ENCODE measurements around the gene MOB4. TPM values are rescaled to one million over a fixed set of nuclear protein-coding genes. Genes with fewer than 3 reads are reported as not detected.

The MOB4 gene
- total and polyA plus RNA-seq, 10 donors = 15.5 to 38.3 (median 23.7) TPM

DNA sequence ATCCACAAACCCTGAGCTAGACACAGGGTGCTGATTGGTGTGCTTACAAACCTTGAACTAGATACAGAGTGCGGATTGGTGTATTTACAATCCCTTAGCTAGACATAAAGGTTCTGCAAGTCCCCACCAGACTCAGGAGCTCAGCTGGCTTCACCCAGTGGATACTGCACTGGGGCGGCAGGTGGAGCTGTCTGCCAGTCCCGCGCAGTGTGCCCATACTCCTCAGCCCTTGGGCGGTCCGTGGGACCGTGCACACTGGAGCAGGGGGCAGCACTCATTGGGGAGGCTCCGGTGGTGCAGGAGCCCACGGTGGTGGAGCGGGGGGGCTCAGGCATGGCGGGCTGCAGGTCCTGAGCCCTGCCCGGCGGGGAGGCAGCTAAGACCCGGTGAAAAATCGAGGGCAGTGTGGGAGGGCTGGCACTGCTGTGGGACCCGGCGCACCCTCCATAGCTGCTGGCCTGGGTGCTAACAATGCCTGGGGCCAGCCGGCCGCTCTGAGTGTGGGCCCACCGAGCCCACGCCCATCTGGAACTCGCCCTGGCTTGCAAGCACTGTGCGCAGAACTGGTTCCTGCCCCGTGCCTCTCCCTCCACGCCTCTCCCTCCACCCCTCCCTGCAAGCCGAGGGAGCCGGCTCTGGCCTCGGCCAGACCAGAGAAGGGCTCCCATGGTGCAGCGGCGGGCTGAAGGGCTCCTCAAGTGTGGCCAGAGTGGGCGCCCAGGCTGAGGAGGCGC is 75.6 kb downstream of the MOB4 start:
- 94 to 97% (median 96%) methylated on average over 24 to 32 of the region's 32 CpGs for WGBS, 5 donors
- DNase-seq = no peak
- intact Hi-C loops (cut with DNase I; ENCODE audit: low total_unique reads) = no loop called here
- TF ChIP-seq, protein P1, sequence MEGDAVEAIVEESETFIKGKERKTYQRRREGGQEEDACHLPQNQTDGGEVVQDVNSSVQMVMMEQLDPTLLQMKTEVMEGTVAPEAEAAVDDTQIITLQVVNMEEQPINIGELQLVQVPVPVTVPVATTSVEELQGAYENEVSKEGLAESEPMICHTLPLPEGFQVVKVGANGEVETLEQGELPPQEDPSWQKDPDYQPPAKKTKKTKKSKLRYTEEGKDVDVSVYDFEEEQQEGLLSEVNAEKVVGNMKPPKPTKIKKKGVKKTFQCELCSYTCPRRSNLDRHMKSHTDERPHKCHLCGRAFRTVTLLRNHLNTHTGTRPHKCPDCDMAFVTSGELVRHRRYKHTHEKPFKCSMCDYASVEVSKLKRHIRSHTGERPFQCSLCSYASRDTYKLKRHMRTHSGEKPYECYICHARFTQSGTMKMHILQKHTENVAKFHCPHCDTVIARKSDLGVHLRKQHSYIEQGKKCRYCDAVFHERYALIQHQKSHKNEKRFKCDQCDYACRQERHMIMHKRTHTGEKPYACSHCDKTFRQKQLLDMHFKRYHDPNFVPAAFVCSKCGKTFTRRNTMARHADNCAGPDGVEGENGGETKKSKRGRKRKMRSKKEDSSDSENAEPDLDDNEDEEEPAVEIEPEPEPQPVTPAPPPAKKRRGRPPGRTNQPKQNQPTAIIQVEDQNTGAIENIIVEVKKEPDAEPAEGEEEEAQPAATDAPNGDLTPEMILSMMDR (IDR thresholded peaks at IDR 0.05 in 8 of 11, conservative IDR thresholded peaks at IDR 0.05 in 3 of 11) = no peak
- TF ChIP-seq POLR2A (IDR thresholded peaks at IDR 0.05) (no peak), POLR2AphosphoS5 (IDR thresholded peaks at IDR 0.05) (no peak)
- Histone ChIP-seq H3K4me3 (no peak overlapping the region), H3K4me1 (peaks cover 0 to 5% (median 0%) of the 10 kb centered on the region in 6 donors), H3K27ac (no peak overlapping the region), H3K36me3 (no peaks in the 10 kb centered on the region), H3K9me3 (no peaks in the 10 kb centered on the region), H3K27me3 (replicated peaks in 1 of 7) (peaks cover 0 to 6% (median 0%) of the 10 kb centered on the region in 7 donors)

DNA sequence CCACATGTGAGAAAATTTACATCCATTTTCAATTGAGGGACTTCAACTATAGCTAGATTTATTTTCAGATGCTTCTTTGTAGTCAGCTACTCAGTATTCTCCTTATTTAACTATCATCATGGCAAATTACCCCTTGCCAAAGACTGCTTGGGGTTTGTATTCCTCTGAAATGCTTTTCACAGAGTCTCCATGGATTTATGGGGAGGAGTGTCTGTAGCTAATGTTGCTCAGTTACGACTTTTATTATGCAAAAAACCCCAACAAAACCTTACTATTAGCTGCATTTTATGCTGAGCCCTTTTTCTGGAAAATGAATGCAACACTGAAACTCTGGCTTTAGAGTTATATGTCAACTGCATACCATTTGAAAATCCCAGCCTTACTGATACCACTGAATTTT is 80.9 kb downstream of the MOB4 start:
- Histone ChIP-seq H3K27me3 (replicated peaks in 1 of 7) (peaks cover 0 to 1% (median 0%) of the 10 kb centered on the region in 7 donors), H3K4me3 (no peak overlapping the region), H3K27ac (no peak overlapping the region), H3K9me3 (no peaks in the 10 kb centered on the region), H3K4me1 (peaks cover 0 to 9% (median under 1%) of the 10 kb centered on the region in 6 donors), H3K36me3 (no peaks in the 10 kb centered on the region)
- intact Hi-C loops (cut with DNase I; ENCODE audit: low total_unique reads) = no loop called here
- TF ChIP-seq POLR2A (IDR thresholded peaks at IDR 0.05) (no peak), POLR2AphosphoS5 (IDR thresholded peaks at IDR 0.05) (no peak)
- TF ChIP-seq, protein P1 (IDR thresholded peaks at IDR 0.05 in 8 of 11, conservative IDR thresholded peaks at IDR 0.05 in 3 of 11) = no peak
- 68 to 89% (median 79%) methylated on average over 1 of the region's 1 CpG for WGBS, 5 donors
- no peak for DNase-seq

DNA sequence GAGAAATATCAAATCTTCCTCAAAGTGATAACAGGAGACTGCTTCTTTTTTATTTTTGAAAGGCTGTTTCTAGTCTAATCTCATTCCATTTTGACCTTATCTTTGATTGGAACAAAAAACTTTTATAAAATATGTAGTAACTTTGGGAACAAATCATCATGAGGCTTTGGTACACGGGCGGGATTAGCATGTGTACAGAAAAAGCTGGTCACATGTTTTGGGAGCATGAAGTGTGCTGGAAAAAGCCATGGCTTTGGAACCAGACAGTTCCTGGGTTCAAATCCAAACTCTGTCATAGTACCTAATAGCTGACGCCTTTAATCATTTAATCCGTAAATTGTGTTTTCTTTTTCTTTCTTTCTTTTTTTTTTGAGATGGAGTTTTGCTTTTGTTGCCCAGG is 81.3 kb downstream of the MOB4 start:
- intact Hi-C loops (cut with DNase I; ENCODE audit: low total_unique reads) = no loop called here
- WGBS, 5 donors = 86 to 98% (median 97%) methylated on average over 4 of the region's 4 CpGs
- DNase-seq = no peak
- H3K36me3 ChIP-seq = no peaks in the 10 kb centered on the region
- peaks cover 0 to 9% (median 0%) of the 10 kb centered on the region in 6 donors for H3K4me1 ChIP-seq
- TF ChIP-seq POLR2AphosphoS5 (IDR thresholded peaks at IDR 0.05) = no peak
- TF ChIP-seq POLR2A (IDR thresholded peaks at IDR 0.05) = no peak
- TF ChIP-seq, protein P1 (IDR thresholded peaks at IDR 0.05 in 8 of 11, conservative IDR thresholded peaks at IDR 0.05 in 3 of 11) = no peak
- no peak overlapping the region for H3K27ac ChIP-seq
- no peak overlapping the region for H3K4me3 ChIP-seq
- H3K9me3 ChIP-seq = no peaks in the 10 kb centered on the region
- no peaks in the 10 kb centered on the region for H3K27me3 ChIP-seq (replicated peaks in 1 of 7)

DNA sequence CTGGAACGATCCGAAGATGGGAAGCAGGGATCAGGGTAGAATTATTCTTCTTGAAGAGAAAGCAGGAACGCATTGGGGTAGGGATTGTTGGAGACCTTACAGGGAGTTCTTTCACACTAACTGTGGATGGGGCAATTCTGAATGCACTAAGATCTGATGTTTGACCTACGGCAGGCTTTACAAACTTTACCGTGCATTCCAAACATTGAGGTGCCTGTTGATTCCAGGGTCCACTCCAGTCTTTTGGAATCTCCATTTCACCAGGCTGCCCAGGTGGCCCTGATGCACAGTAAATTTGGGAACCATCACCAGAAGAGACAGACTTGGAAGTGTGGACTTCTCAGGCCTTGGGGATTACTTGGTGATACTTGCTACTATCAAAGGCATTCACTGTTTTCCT is 82.6 kb downstream of the MOB4 start:
- H3K36me3 ChIP-seq = no peaks in the 10 kb centered on the region
- intact Hi-C loops (cut with DNase I; ENCODE audit: low total_unique reads) = no loop called here
- DNase-seq = no peak
- 92 to 99% (median 95%) methylated on average over 5 of the region's 5 CpGs for WGBS, 5 donors
- H3K27me3 ChIP-seq (replicated peaks in 1 of 7) = no peaks in the 10 kb centered on the region
- no peak for TF ChIP-seq POLR2AphosphoS5 (IDR thresholded peaks at IDR 0.05)
- no peak for TF ChIP-seq POLR2A (IDR thresholded peaks at IDR 0.05)
- TF ChIP-seq, protein P1 (IDR thresholded peaks at IDR 0.05 in 8 of 11, conservative IDR thresholded peaks at IDR 0.05 in 3 of 11) = no peak
- no peak overlapping the region for H3K27ac ChIP-seq
- peaks cover 0 to 9% (median 0%) of the 10 kb centered on the region in 6 donors for H3K4me1 ChIP-seq
- H3K4me3 ChIP-seq = no peak overlapping the region
- no peaks in the 10 kb centered on the region for H3K9me3 ChIP-seq

Measured in spleen (tissue), 11 donors.